ENCODE data around the gene TLX2. TPM values are rescaled to one million over a fixed set of nuclear protein-coding genes. Genes with fewer than 3 reads are reported as not detected.
A peak's percentile ranks its signal among the peaks of the same experiment; 100 is the strongest.

TLX2 gene
- total and polyA plus RNA-seq, 2 of the 13 experiments (the other 11 are each of a cell fraction or from before 2014, with no cell fraction given): 0.05 to 0.20 TPM

GRCh38 chr2:74498500-74499266 is 15.6 kb upstream of the TLX2 start:
- WGBS (ENCODE audit: low lambda C conversion rate): 77% methylated on average over 41 of the region's 41 CpGs
- in situ Hi-C loops (cut with HindIII; ENCODE audit: extremely low pct_ligation_motif_present, low pct_unique_long_range_greater_than_20kb) (no loop called here), intact Hi-C loops (cut with micrococcal nuclease; ENCODE audit: unreplicated experiment) (loop anchor here (10.0 kb wide), 1 partner anchor 1804 kb away; no protein-coding TSS in a partner anchor)
- Histone ChIP-seq H3K4me1 (ENCODE audit: insufficient read depth, low read length) (peaks cover 66% of the 10 kb centered on the region), H4K20me1 (ENCODE audit: insufficient read depth, low read length) (no peaks in the 10 kb centered on the region), H3K36me3 (replicated peaks in 1 of 2; ENCODE audit: control insufficient read depth in 1 of 2, insufficient read depth in 2 of 2, low read length in 2 of 2) (peaks cover 2 to 6% of the 10 kb centered on the region in 2 experiments), H3K9me3 (ENCODE audit: low read length) (no peaks in the 10 kb centered on the region), H3K4me3 (replicated peaks in 1 of 3; ENCODE audit: insufficient read depth in 1 of 3, low read depth in 2 of 3, low read length in 3 of 3) (peak overlapping the region; percentile 32 to 66 (median 53); a peak in 5 of 6 replicates), H2AFZ (ENCODE audit: low read length) (no peak overlapping the region), H3K9ac (ENCODE audit: insufficient read depth, low read depth, low read length) (peak overlapping the region; percentile 50), H3K27me3 (ENCODE audit: control insufficient read depth in 1 of 2, insufficient read depth in 2 of 2, low read length in 2 of 2) (no peaks in the 10 kb centered on the region; a peak in 1 of 5 replicates), H3K27ac (ENCODE audit: extremely low read length, insufficient read depth, low read length) (peak overlapping the region; percentile 70), H3K79me2 (ENCODE audit: insufficient read depth, low read length) (peaks cover 23% of the 10 kb centered on the region), H3K4me2 (ENCODE audit: low read depth, low read length) (peak overlapping the region; percentile 92)
- BruUV-seq (replicated peaks): no TSS peak
- FAIRE-seq: no peak
- DNase-seq (ENCODE audit: low spot score): no peak
- ChIA-PET CTCF (ENCODE audit: low intra/inter-chr PET ratio, low total read pairs) (no interaction called here), POLR2A (interaction anchor here (1.0 to 16.5 kb wide), 11 partner anchors 9 to 69 kb away, joined by 3 to 795 read pairs (median 6); partner anchors contain the start of genes AUP1, CCDC142, DQX1 and HTRA2)
- ATAC-seq: no peak
- 0 out of 2 replicates have a peak, but pooled peaks have one; percentile 4 for TF ChIP-seq NR2C2 (CRISPR knock-in tag; IDR thresholded peaks at IDR 0.05; ENCODE audit: borderline replicate concordance)
- TF ChIP-seq ZKSCAN5 (CRISPR knock-in tag; IDR thresholded peaks at IDR 0.05): no peak
- TF ChIP-seq EED (CRISPR knock-in tag; IDR thresholded peaks at IDR 0.05): no peak
- no peak for TF ChIP-seq KAT7 (CRISPR knock-in tag; IDR thresholded peaks at IDR 0.05; ENCODE audit: borderline replicate concordance)
- no peak for TF ChIP-seq ISX (CRISPR knock-in tag; conservative IDR thresholded peaks at IDR 0.05)
- no peak for TF ChIP-seq MED1 (CRISPR knock-in tag; IDR thresholded peaks at IDR 0.05)
- TF ChIP-seq RFXAP (CRISPR knock-in tag; IDR thresholded peaks at IDR 0.05; ENCODE audit: borderline replicate concordance): no peak
- TF ChIP-seq HNRNPL (IDR thresholded peaks at IDR 0.05; ENCODE audit: low read depth, low read length): 0 out of 2 replicates have a peak, but pooled peaks have one; percentile 22
- peak in 1 of 2 experiments; percentile 66; a peak in 2 of 4 replicates for TF ChIP-seq POLR2A (IDR thresholded peaks at IDR 0.05; ENCODE audit: insufficient read depth in 1 of 2, low read depth in 2 of 2, low read length in 2 of 2)
- 0 out of 2 replicates have a peak, but pooled peaks have one; percentile 70 for TF ChIP-seq ZHX1 (CRISPR knock-in tag; IDR thresholded peaks at IDR 0.05; ENCODE audit: low read depth)
- no peak for TF ChIP-seq ZNF530 (CRISPR knock-in tag; IDR thresholded peaks at IDR 0.05; ENCODE audit: low read depth)
- TF ChIP-seq FOXC1 (CRISPR knock-in tag; IDR thresholded peaks at IDR 0.05; ENCODE audit: borderline replicate concordance): peak; percentile 50; the same call in 1 of the 2 replicates
- TF ChIP-seq ZNF12 (CRISPR knock-in tag; IDR thresholded peaks at IDR 0.05): no peak
- 0 out of 2 replicates have a peak, but pooled peaks have one; percentile 16 for TF ChIP-seq CSRNP1 (CRISPR knock-in tag; IDR thresholded peaks at IDR 0.05)
- 0 out of 2 replicates have a peak, but pooled peaks have one; percentile 13 for TF ChIP-seq ZC3H13 (CRISPR knock-in tag; IDR thresholded peaks at IDR 0.05)
- no peak; the same call in 1 of the 2 replicates for TF ChIP-seq ZNF574 (CRISPR knock-in tag; IDR thresholded peaks at IDR 0.05)
- no peak for TF ChIP-seq MED8 (CRISPR knock-in tag; IDR thresholded peaks at IDR 0.05; ENCODE audit: insufficient replicate concordance)

Measured in HepG2 (cell line).